AML-193 (cell line): ENCODE data around the gene TMPRSS9.

Source experiments
- DNase-seq, 2 experiments: peaks; one replicate each; lab custom pipeline; 2025; lab: John Stamatoyannopoulos, UW

The TMPRSS9 gene

GRCh38 chr19:2329501-2329916, 30.6 kb upstream of the TMPRSS9 start:
- DNase-seq: no peak

- no peak for DNase-seq
These were observed 29.8 kb upstream of the TMPRSS9 start for GRCh38 chr19:2330255-2330631.

GRCh38 chr19:2330632-2331284, 29.3 kb upstream of the TMPRSS9 start:
- no peak for DNase-seq

GRCh38 chr19:2331601-2332246, 28.3 kb upstream of the TMPRSS9 start:
- DNase-seq: no peak

- no peak for DNase-seq
These were observed 27.6 kb upstream of the TMPRSS9 start for GRCh38 chr19:2332341-2333026.

GRCh38 chr19:2333027-2333806, 26.8 kb upstream of the TMPRSS9 start:
- DNase-seq: no peak

- DNase-seq: no peak
These were observed 26.3 kb upstream of the TMPRSS9 start for GRCh38 chr19:2333807-2334211.

- DNase-seq: no peak
These were observed 25.6 kb upstream of the TMPRSS9 start for GRCh38 chr19:2334426-2334825.

GRCh38 chr19:2334986-2335846, 24.8 kb upstream of the TMPRSS9 start:
- no peak for DNase-seq

- no peak for DNase-seq
These were observed 24.2 kb upstream of the TMPRSS9 start for GRCh38 chr19:2335848-2336247.

GRCh38 chr19:2336528-2337328, 23.3 kb upstream of the TMPRSS9 start:
- no peak for DNase-seq

GRCh38 chr19:2337329-2337707, 22.7 kb upstream of the TMPRSS9 start:
- no peak for DNase-seq

- no peak for DNase-seq
These were observed 21.9 kb upstream of the TMPRSS9 start for GRCh38 chr19:2338055-2338615.

GRCh38 chr19:2338751-2339643, 21.1 kb upstream of the TMPRSS9 start:
- DNase-seq: no peak

GRCh38 chr19:2339644-2340310, 20.3 kb upstream of the TMPRSS9 start:
- no peak for DNase-seq

GRCh38 chr19:2340496-2341243, 19.4 kb upstream of the TMPRSS9 start:
- no peak for DNase-seq

GRCh38 chr19:2341244-2341751, 18.8 kb upstream of the TMPRSS9 start:
- DNase-seq: no peak

- no peak for DNase-seq
These were observed 18.1 kb upstream of the TMPRSS9 start for GRCh38 chr19:2341982-2342381.
